Endothelial cell (in vitro differentiated cells): ENCODE measurements around the gene HEXD. TPM values are rescaled to one million over a fixed set of nuclear protein-coding genes. Genes with fewer than 3 reads are reported as not detected.

Experiments used
- DNase-seq: peaks from one replicate; pipeline ENCODE4 v3.0.0; 2021; ENCODE audit warnings: low spot score
- H3K27ac Mint-ChIP-seq: one replicate; pipeline ENCODE4 v1.8.0; 2021; ENCODE audit warnings: mixed read lengths, inconsistent platforms; ENCODE audit not compliant: unreplicated experiment
- H3K27me3 Mint-ChIP-seq: one replicate; pipeline ENCODE4 v1.8.0; 2021; ENCODE audit warnings: mild to moderate bottlenecking, moderate library complexity, mixed read lengths, inconsistent platforms; ENCODE audit not compliant: unreplicated experiment
- H3K36me3 Mint-ChIP-seq: one replicate; pipeline ENCODE4 v1.8.0; 2021; ENCODE audit warnings: mild to moderate bottlenecking, low read depth, mixed read lengths, inconsistent platforms; ENCODE audit not compliant: unreplicated experiment
- H3K4me1 Mint-ChIP-seq: one replicate; pipeline ENCODE4 v1.8.0; 2021; ENCODE audit warnings: mild to moderate bottlenecking, mixed read lengths, inconsistent platforms; ENCODE audit not compliant: unreplicated experiment
- H3K4me3 Mint-ChIP-seq: one replicate; pipeline ENCODE4 v1.8.0; 2021; ENCODE audit warnings: mild to moderate bottlenecking, mixed read lengths, inconsistent platforms; ENCODE audit not compliant: unreplicated experiment
- H3K9me3 Mint-ChIP-seq: one replicate; pipeline ENCODE4 v1.8.0; 2021; ENCODE audit warnings: mixed read lengths, inconsistent platforms; ENCODE audit not compliant: unreplicated experiment
- total RNA-seq: library from RNA; stranded (reverse); fragmentation: NEBNext Ultra II Directional; extraction: Animal tissue kit (Norgen Biotek cat#: 25700); gene quantifications from one replicate; pipeline ENCODE4 v1.2.1, GENCODE V29; 2021; ENCODE audit not compliant: unreplicated experiment
- TF ChIP-seq, protein P1 (sequence below): fragments of 200-600 bp; sonication (generic); IDR thresholded peaks from one replicate; pipeline ENCODE4 v1.5.0; 2021; ENCODE audit warnings: antibody characterized with exemption; ENCODE audit not compliant: unreplicated experiment

The HEXD gene
- total RNA-seq, 1 donor from 2014 or later = 22.0 TPM

DNA sequence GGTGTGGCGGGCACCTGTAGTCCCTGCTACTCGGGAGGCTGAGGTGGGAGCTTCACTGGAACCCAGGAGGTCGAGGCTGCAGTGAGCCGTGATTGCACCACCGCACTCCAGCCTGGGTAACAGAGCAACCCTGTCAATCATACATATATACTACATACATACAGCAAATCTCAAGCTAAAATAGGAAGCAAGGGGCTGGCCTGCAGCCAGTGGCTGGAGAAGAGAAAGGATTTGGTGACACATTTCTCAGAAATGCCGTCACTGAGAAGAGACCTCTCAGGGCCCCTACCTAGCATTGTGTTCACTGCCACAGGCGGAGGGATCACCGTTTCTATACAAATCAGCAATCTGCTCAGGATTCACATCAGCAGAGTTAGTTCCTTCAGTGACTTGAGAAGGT lies 57.3 kb downstream of the HEXD start:
- H3K4me1 Mint-ChIP-seq = no peaks in the 10 kb centered on the region
- TF ChIP-seq, protein P1, sequence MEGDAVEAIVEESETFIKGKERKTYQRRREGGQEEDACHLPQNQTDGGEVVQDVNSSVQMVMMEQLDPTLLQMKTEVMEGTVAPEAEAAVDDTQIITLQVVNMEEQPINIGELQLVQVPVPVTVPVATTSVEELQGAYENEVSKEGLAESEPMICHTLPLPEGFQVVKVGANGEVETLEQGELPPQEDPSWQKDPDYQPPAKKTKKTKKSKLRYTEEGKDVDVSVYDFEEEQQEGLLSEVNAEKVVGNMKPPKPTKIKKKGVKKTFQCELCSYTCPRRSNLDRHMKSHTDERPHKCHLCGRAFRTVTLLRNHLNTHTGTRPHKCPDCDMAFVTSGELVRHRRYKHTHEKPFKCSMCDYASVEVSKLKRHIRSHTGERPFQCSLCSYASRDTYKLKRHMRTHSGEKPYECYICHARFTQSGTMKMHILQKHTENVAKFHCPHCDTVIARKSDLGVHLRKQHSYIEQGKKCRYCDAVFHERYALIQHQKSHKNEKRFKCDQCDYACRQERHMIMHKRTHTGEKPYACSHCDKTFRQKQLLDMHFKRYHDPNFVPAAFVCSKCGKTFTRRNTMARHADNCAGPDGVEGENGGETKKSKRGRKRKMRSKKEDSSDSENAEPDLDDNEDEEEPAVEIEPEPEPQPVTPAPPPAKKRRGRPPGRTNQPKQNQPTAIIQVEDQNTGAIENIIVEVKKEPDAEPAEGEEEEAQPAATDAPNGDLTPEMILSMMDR = no peak
- no peak overlapping the region for H3K27ac Mint-ChIP-seq

DNA sequence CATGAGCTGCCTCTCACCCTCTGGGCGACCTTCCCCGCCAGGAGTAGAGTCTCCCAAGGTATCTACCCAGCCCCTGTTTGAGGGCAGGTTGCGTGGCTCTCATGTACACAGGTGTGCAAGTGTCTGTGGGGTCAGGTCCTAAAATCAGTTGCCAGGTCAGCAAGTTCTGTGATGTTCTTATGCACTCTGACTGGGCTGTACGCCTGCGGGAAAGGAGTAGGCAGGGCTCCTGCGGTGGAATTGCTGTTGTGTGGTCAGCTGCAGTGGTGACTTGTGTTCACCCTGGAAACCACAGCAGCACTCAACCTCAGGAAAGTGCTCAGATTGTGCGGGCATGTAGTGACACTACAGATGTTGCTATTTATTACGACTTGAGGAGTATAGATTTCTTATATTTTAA lies 59.8 kb downstream of the HEXD start:
- H3K27me3 Mint-ChIP-seq = peaks cover 2% of the 10 kb centered on the region
- TF ChIP-seq, protein P1 = no peak
- H3K4me3 Mint-ChIP-seq = no peak overlapping the region
- DNase-seq = no peak
- no peaks in the 10 kb centered on the region for H3K9me3 Mint-ChIP-seq
- no peaks in the 10 kb centered on the region for H3K4me1 Mint-ChIP-seq
- peaks cover 31% of the 10 kb centered on the region for H3K36me3 Mint-ChIP-seq
- no peak overlapping the region for H3K27ac Mint-ChIP-seq

More for the DNA sequence above, 57.3 kb downstream of the HEXD start:
- no peak overlapping the region for H3K4me3 Mint-ChIP-seq
- DNase-seq = no peak
- peaks cover 37% of the 10 kb centered on the region for H3K36me3 Mint-ChIP-seq
- H3K9me3 Mint-ChIP-seq = no peaks in the 10 kb centered on the region
- peaks cover 4% of the 10 kb centered on the region for H3K27me3 Mint-ChIP-seq

DNA sequence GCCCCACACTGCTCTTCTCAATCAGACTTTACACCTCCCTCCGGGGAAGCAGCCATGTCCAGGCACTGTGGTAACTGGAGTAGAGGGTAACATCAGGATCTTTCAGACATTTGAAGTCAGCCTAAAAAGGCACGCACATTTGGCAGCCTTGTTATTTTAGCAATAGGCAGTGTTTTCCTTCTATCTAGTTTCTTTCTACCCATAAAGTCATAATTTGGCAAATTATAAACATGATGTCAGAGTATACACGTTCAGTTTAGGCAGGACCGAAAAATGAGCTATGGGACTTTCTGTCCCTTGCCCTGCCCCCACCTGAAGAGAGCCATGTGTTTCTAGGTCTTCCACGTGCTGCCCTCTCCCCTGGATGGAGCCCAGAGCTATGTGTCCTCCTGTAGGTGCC lies 61.5 kb downstream of the HEXD start:
- H3K4me1 Mint-ChIP-seq = no peaks in the 10 kb centered on the region
- no peak overlapping the region for H3K4me3 Mint-ChIP-seq
- H3K27me3 Mint-ChIP-seq = peaks cover 2% of the 10 kb centered on the region
- DNase-seq = no peak
- H3K36me3 Mint-ChIP-seq = peaks cover 33% of the 10 kb centered on the region
- H3K27ac Mint-ChIP-seq = no peak overlapping the region
- H3K9me3 Mint-ChIP-seq = no peaks in the 10 kb centered on the region
- TF ChIP-seq, protein P1 = no peak

DNA sequence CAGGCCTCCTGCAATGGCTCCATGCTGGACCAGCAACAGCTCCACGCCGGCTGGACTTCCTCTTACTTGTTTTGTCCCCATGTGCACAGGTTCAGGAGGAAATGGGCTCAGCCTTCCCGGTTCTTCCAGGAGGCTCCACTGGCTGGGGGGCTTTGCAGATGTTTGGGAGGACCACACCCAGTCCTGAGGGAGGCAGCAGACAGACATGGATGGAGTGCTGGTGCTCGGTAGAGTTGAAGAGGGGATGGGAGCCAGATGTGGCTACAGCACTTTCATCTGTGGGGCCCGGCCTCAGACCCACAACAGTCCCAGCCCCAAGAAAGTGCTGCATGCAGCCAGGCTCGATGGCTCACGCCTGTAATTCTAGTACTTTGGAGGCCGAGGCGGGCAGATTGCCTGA lies 62.2 kb downstream of the HEXD start:
- H3K27me3 Mint-ChIP-seq = peaks cover 3% of the 10 kb centered on the region
- H3K27ac Mint-ChIP-seq = no peak overlapping the region
- no peak overlapping the region for H3K4me3 Mint-ChIP-seq
- H3K9me3 Mint-ChIP-seq = no peaks in the 10 kb centered on the region
- no peaks in the 10 kb centered on the region for H3K4me1 Mint-ChIP-seq
- DNase-seq = no peak
- peaks cover 36% of the 10 kb centered on the region for H3K36me3 Mint-ChIP-seq
- TF ChIP-seq, protein P1 = no peak

DNA sequence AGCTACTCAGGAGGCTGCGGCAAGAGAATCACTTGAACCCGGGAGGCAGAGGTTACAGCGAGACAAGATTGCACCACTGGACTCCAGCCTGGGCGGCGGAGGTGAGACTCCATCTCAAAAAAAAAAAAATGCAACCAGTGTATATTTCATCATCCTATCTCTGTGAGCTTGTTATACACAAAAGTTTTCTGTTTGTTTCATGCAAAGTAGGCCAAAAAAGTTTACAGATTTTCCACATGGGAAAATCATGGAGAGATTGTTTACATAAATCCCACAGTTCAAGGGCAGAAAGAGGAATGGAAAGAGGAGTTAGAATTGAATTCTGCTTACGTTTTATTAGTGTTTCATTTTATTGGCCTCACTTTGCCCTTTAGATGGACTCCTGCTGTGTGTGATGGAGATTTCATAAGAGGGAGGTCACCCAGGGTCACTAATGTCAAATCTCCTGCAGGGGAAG lies 65.1 kb downstream of the HEXD start:
- Mint-ChIP-seq H3K4me1 (no peaks in the 10 kb centered on the region), H3K4me3 (peak overlapping the region; percentile 66), H3K36me3 (peaks cover 41% of the 10 kb centered on the region), H3K9me3 (no peaks in the 10 kb centered on the region), H3K27me3 (peaks cover 5% of the 10 kb centered on the region), H3K27ac (no peak overlapping the region)
- no peak for DNase-seq
- TF ChIP-seq, protein P1 = no peak
